Thoracic aorta (tissue), 2 donors: ENCODE measurements around the gene ADIPOR2. TPM values are rescaled to one million over a fixed set of nuclear protein-coding genes. Genes with fewer than 3 reads are reported as not detected.

Experiments used
- ATAC-seq: fragments of 150-250 bp; one replicate; pipeline ENCODE4 v1.8.0; 2017; ENCODE audit warnings: low read depth; ENCODE audit not compliant: insufficient number of reproducible peaks, low FRiP score
- DNase-seq: peaks from one replicate; pipeline ENCODE4 v3.0.0-alpha.2; 2020; ENCODE audit warnings: low spot score
- H3K27ac ChIP-seq, 2 donors: fragments of 200-600 bp; sonication (generic); 1 replicate in 1 of 2; 2 replicates in 1 of 2; pipeline ENCODE4 v1.5.1; 2016; ENCODE audit warnings: mild to moderate bottlenecking in 2 of 2, moderate library complexity in 2 of 2
- H3K27me3 ChIP-seq: fragments of 200-600 bp; sonication (generic); replicated peaks from 2 replicates; pipeline ENCODE4 v1.6.0; 2016; ENCODE audit warnings: mild to moderate bottlenecking; ENCODE audit not compliant: insufficient read depth
- H3K36me3 ChIP-seq: fragments of 200-600 bp; sonication (generic); one replicate; pipeline ENCODE4 v1.5.1; 2016
- H3K4me1 ChIP-seq, 2 donors: fragments of 200-600 bp; sonication (generic); 1 replicate in 1 of 2; 2 replicates in 1 of 2; pipeline versions ENCODE4 v1.5.1 to v1.6.0; 2016; ENCODE audit warnings: low read depth in 2 of 2, mild to moderate bottlenecking in 1 of 2; ENCODE audit not compliant: control insufficient read depth in 1 of 2
- H3K4me3 ChIP-seq: fragments of 200-600 bp; sonication (generic); 2 replicates; pipeline ENCODE4 v1.5.1; 2016; ENCODE audit warnings: mild to moderate bottlenecking
- H3K9me3 ChIP-seq: fragments of 200-600 bp; sonication (generic); 2 replicates; pipeline ENCODE4 v1.5.1; 2016
- CTCF ChIP-seq: fragments of 200-600 bp; sonication (generic); IDR thresholded peaks from one replicate; pipeline ENCODE4 v1.5.1; 2019; ENCODE audit warnings: antibody characterized with exemption
- total RNA-seq, 2 donors: library from RNA; depleted of rRNA; stranded (reverse); fragments of >200 nt; gene quantifications; one replicate each; pipeline versions ENCODE4 v1.1.0 to v1.2.3, GENCODE V29; 2016

ADIPOR2 gene
- total RNA-seq, 2 donors from 2014 or later, result 24.2 to 43.0 TPM

- ATAC-seq, result no peak
- H3K27me3 ChIP-seq, result no peaks in the 10 kb centered on the region
- no peak for TF ChIP-seq CTCF
- DNase-seq, result no peak
- H3K4me1 ChIP-seq, result peaks cover 0 to 22% of the 10 kb centered on the region in 2 donors
- no peak overlapping the region for H3K27ac ChIP-seq
- H3K9me3 ChIP-seq, result no peaks in the 10 kb centered on the region
- H3K36me3 ChIP-seq, result no peaks in the 10 kb centered on the region
- H3K4me3 ChIP-seq, result no peak overlapping the region
Measured at GRCh38 chr12:1799051-1799881, 108.4 kb downstream of the ADIPOR2 start.

- Histone ChIP-seq H3K4me1 (peaks cover 0 to 25% of the 10 kb centered on the region in 2 donors), H3K27ac (no peak overlapping the region), H3K9me3 (no peaks in the 10 kb centered on the region), H3K4me3 (no peak overlapping the region), H3K27me3 (no peaks in the 10 kb centered on the region), H3K36me3 (no peaks in the 10 kb centered on the region)
- DNase-seq (no peak), ATAC-seq (no peak)
- no peak for TF ChIP-seq CTCF
Measured at GRCh38 chr12:1799882-1800400, 109.1 kb downstream of the ADIPOR2 start.

- no peaks in the 10 kb centered on the region for H3K27me3 ChIP-seq
- ATAC-seq, result no peak
- no peak for DNase-seq
- no peak overlapping the region for H3K4me3 ChIP-seq
- H3K4me1 ChIP-seq, result peaks cover 0 to 27% of the 10 kb centered on the region in 2 donors
- no peaks in the 10 kb centered on the region for H3K36me3 ChIP-seq
- H3K27ac ChIP-seq, result no peak overlapping the region
- no peaks in the 10 kb centered on the region for H3K9me3 ChIP-seq
- no peak for TF ChIP-seq CTCF
Measured at GRCh38 chr12:1800401-1801302, 109.8 kb downstream of the ADIPOR2 start.

GRCh38 chr12:1801303-1801975, 110.6 kb downstream of the ADIPOR2 start:
- H3K36me3 ChIP-seq, result no peaks in the 10 kb centered on the region
- H3K9me3 ChIP-seq, result no peaks in the 10 kb centered on the region
- H3K4me1 ChIP-seq, result peaks cover 0 to 29% of the 10 kb centered on the region in 2 donors
- no peak overlapping the region for H3K4me3 ChIP-seq
- no peak overlapping the region for H3K27ac ChIP-seq
- H3K27me3 ChIP-seq, result no peaks in the 10 kb centered on the region
- no peak for TF ChIP-seq CTCF
- DNase-seq (no peak), ATAC-seq (no peak)
